Measurements from ENCODE around the gene MYH9.

MYH9 gene

DNA sequence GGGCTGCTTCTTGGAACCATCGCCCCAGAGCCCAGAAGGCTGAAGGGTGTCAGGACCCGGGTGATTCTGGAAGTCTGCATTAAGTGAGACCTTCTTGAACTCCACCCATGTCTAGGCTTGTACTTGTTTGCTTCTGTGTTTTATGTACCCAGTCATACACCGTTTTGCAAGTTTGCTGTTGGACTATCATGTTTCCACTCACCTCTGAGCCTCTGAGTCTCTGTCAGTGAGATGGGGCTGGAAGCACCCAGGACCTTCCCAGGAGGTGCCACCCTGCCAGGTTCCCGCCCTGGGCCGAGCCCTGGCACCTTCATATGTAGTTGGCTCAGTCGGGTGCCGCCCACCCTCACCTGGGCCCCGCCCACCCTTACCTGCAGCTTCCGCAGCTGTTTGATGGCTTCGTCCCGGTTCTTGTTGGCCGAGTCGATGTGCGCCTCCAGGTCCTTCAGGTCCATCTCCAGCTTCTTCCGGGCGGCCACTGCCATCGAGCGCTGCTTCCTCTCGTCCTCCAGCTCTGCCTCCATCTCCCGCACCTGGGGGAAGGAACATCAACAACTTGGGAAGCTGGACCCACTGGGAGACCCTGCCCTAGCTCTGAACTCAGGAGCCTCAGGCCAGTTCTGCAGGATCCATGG lies 99.8 kb downstream of the MYH9 start:
- Histone ChIP-seq H3K27ac (no peak overlapping the region), H3K27me3 (ENCODE audit: insufficient read depth, low read depth, severe bottlenecking) (no peaks in the 10 kb centered on the region), H3K36me3 (peaks cover 71% of the 10 kb centered on the region), H3K9me3 (ENCODE audit: severe bottlenecking) (no peaks in the 10 kb centered on the region), H3K4me3 (ENCODE audit: low read depth, low read length) (no peak overlapping the region)
- no peak for DNase-seq
- TF ChIP-seq, protein P1, sequence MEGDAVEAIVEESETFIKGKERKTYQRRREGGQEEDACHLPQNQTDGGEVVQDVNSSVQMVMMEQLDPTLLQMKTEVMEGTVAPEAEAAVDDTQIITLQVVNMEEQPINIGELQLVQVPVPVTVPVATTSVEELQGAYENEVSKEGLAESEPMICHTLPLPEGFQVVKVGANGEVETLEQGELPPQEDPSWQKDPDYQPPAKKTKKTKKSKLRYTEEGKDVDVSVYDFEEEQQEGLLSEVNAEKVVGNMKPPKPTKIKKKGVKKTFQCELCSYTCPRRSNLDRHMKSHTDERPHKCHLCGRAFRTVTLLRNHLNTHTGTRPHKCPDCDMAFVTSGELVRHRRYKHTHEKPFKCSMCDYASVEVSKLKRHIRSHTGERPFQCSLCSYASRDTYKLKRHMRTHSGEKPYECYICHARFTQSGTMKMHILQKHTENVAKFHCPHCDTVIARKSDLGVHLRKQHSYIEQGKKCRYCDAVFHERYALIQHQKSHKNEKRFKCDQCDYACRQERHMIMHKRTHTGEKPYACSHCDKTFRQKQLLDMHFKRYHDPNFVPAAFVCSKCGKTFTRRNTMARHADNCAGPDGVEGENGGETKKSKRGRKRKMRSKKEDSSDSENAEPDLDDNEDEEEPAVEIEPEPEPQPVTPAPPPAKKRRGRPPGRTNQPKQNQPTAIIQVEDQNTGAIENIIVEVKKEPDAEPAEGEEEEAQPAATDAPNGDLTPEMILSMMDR (IDR thresholded peaks at IDR 0.05; ENCODE audit: low read depth, low read length) = no peak

DNA sequence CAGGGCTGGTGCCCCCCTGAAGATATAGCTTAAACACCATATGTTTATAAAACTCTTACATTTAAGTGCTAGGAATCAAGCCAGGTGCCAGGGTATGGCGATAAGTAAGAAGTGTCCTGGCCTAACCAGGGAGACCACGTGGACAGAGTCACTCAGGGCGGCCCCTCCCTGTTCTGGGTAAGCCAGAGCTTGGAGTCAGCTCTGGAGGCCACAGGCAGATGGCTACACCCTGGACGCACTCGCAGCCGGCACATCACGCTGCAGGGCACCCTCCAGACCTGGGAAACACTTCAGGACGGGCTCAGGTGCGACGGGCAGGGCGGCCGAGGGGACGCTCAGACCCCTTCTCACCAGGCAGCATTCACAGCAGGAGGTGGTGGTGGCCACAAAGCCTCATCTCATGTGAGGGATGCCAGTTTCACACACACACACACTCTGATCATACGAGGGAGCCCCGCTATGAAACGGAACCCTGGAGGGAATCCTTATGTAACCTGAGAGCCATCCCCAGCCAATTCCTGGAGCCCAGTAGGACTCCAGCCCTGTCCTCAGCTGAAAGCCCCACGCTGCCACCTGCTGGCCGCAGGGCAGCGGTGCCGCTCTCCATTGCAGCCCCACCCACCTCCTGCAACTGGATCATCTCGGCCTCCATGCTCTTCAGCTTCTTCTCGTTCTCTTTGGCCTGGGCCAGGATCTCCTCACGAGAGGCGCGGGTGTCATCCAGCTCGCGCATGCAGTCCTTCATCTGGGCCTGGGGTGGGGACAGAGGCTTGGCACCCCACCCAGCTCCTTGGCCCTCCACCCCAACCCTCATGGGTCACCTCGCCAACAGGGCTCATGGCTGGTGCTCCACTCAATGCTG lies 101.4 kb downstream of the MYH9 start:
- peak; percentile 73 for DNase-seq
- Histone ChIP-seq H3K4me3 (ENCODE audit: low read depth, low read length) (no peak overlapping the region), H3K27ac (no peak overlapping the region), H3K27me3 (ENCODE audit: insufficient read depth, low read depth, severe bottlenecking) (no peaks in the 10 kb centered on the region), H3K36me3 (peaks cover 68% of the 10 kb centered on the region), H3K9me3 (ENCODE audit: severe bottlenecking) (no peaks in the 10 kb centered on the region)
- TF ChIP-seq, protein P1 (IDR thresholded peaks at IDR 0.05; ENCODE audit: low read depth, low read length) = peak; percentile 99

DNA sequence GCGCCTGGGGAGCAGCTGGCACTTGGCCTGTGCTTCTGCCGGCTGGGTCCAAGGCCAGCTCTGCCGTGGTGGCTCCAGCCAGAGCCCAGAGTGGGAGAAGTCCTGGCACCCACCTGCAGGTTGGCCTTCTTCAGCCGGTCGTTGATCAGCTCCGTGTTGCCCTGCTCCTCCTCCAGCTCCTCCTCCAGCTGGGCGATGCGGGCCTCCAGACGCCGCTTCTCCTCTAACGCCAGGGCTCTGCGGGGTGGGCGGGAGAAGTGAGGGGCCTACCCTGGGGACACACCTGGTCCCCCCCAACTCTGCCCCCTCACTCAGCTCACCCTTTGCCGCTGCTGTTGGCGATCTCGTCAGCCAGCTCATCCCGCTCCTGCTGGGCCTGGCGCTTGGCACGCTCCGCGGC lies 102.2 kb downstream of the MYH9 start:
- no peak overlapping the region for H3K27ac ChIP-seq
- H3K4me3 ChIP-seq (ENCODE audit: low read depth, low read length) = no peak overlapping the region
- H3K27me3 ChIP-seq (ENCODE audit: insufficient read depth, low read depth, severe bottlenecking) = no peaks in the 10 kb centered on the region
- H3K36me3 ChIP-seq = peaks cover 72% of the 10 kb centered on the region
- DNase-seq = no peak
- TF ChIP-seq, protein P1 (IDR thresholded peaks at IDR 0.05; ENCODE audit: low read depth, low read length) = no peak
- no peaks in the 10 kb centered on the region for H3K9me3 ChIP-seq (ENCODE audit: severe bottlenecking)

DNA sequence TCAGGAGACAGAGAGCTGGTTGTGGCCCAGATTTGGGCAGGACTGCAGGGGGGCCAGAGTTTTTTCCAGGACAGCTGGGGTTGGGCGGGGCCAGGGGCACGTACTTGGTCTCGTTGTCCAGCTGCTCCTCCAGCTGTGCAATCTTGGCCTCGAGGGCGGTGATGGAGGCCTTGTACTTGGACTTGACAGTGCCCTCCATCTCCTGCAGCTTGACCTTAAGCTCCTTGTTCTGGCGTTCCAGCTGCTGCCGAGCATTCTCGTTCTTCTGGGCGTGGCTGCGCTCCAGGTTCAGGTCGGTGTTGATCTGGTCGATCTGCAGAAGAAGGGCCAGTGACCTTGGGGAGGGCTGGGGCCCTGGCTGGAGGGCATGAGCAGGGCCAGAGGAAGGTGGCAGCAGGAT lies 102.8 kb downstream of the MYH9 start:
- H3K9me3 ChIP-seq (ENCODE audit: severe bottlenecking) = no peaks in the 10 kb centered on the region
- DNase-seq = no peak
- H3K27me3 ChIP-seq (ENCODE audit: insufficient read depth, low read depth, severe bottlenecking) = no peaks in the 10 kb centered on the region
- no peak overlapping the region for H3K4me3 ChIP-seq (ENCODE audit: low read depth, low read length)
- TF ChIP-seq, protein P1 (IDR thresholded peaks at IDR 0.05; ENCODE audit: low read depth, low read length) = no peak
- H3K36me3 ChIP-seq = peaks cover 72% of the 10 kb centered on the region
- no peak overlapping the region for H3K27ac ChIP-seq

DNA sequence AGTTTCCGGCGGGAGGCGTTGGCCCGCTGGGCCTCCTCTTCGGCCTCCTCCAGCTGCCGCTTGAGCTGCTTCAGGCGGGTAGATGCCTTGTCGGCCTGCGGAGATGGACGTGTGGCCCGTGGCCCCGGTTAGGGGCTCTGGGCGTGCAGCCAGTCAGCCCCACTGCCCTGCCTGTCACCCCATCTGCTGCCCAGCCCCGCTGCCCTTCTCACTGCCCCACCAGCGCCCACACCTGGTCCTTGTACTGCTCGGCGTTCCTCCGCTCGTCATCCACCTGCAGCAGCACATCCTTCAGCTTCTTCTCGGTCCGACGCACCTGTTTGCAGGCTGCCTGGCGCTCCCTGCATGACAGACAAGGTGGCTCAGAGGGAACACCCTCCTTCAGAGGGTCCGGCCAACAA lies 103.6 kb downstream of the MYH9 start:
- Histone ChIP-seq H3K9me3 (ENCODE audit: severe bottlenecking) (no peaks in the 10 kb centered on the region), H3K27ac (no peak overlapping the region), H3K36me3 (peaks cover 64% of the 10 kb centered on the region), H3K27me3 (ENCODE audit: insufficient read depth, low read depth, severe bottlenecking) (no peaks in the 10 kb centered on the region), H3K4me3 (ENCODE audit: low read depth, low read length) (no peak overlapping the region)
- TF ChIP-seq, protein P1 (IDR thresholded peaks at IDR 0.05; ENCODE audit: low read depth, low read length) = no peak
- DNase-seq = no peak

All from WERI-Rb-1 (cell line).